ENCODE results near the gene KCNT2. TPM values are rescaled to one million over a fixed set of nuclear protein-coding genes. Genes with fewer than 3 reads are reported as not detected.

Gene KCNT2
- total RNA-seq, 1 experiment from 2014 or later = 0.41 TPM

- no peaks in the 10 kb centered on the region for H3K27me3 ChIP-seq (ENCODE audit: control insufficient read depth, insufficient read depth, low read length)
- no peak for ATAC-seq
- no peak for DNase-seq (ENCODE audit: low read depth, low spot score)
- intact Hi-C loops (cut with micrococcal nuclease; ENCODE audit: unreplicated experiment) (no loop called here), in situ Hi-C loops (cut with HindIII; ENCODE audit: low pct_unique_long_range_greater_than_20kb, low sequenced_read_pairs) (no loop called here)
- H3K36me3 ChIP-seq (ENCODE audit: control insufficient read depth, insufficient read depth, low read length) = no peaks in the 10 kb centered on the region
- ChIA-PET CTCF (interaction anchor here (0.6 kb wide), 1 partner anchor 169 kb away, joined by 4 read pairs; no protein-coding TSS in a partner anchor), POLR2A (no interaction called here)
- H3K27ac ChIP-seq (ENCODE audit: low read length) = no peak overlapping the region
- no peak overlapping the region for H3K4me3 ChIP-seq (ENCODE audit: low read depth in 2 of 2, low read length in 2 of 2)
- TF ChIP-seq REST (IDR thresholded peaks at IDR 0.05; ENCODE audit: insufficient read depth in 1 of 2, low read depth in 2 of 2, low read length in 1 of 2) (no peak), SIN3A (IDR thresholded peaks at IDR 0.05; ENCODE audit: borderline replicate concordance, insufficient read depth, low read depth, low read length) (no peak), CTCF (IDR thresholded peaks at IDR 0.05) (no peak), POLR2AphosphoS5 (IDR thresholded peaks at IDR 0.05; ENCODE audit: low read depth, low read length) (no peak), TCF7L2 (IDR thresholded peaks at IDR 0.05; ENCODE audit: low read depth, low read length) (no peak)
- H3K9me3 ChIP-seq (ENCODE audit: control insufficient read depth, insufficient read depth, low read depth, low read length) = no peaks in the 10 kb centered on the region
- H3K4me1 ChIP-seq (ENCODE audit: control insufficient read depth, insufficient read depth, low read length) = no peaks in the 10 kb centered on the region
- BruUV-seq (replicated peaks) = no TSS peak
Measured at GRCh38 chr1:196501760-196502428, 106.3 kb downstream of the KCNT2 start.

GRCh38 chr1:196497817-196498216 lies 110.4 kb downstream of the KCNT2 start:
- TF ChIP-seq POLR2AphosphoS5 (IDR thresholded peaks at IDR 0.05; ENCODE audit: low read depth, low read length) (no peak), REST (IDR thresholded peaks at IDR 0.05; ENCODE audit: insufficient read depth in 1 of 2, low read depth in 2 of 2, low read length in 1 of 2) (no peak), TCF7L2 (IDR thresholded peaks at IDR 0.05; ENCODE audit: low read depth, low read length) (no peak), CTCF (IDR thresholded peaks at IDR 0.05) (no peak), SIN3A (IDR thresholded peaks at IDR 0.05; ENCODE audit: borderline replicate concordance, insufficient read depth, low read depth, low read length) (no peak)

More at GRCh38 chr1:196497817-196498216, 110.4 kb downstream of the KCNT2 start:
- no peaks in the 10 kb centered on the region for H3K4me1 ChIP-seq (ENCODE audit: control insufficient read depth, insufficient read depth, low read length)
- intact Hi-C loops (cut with micrococcal nuclease; ENCODE audit: unreplicated experiment) = no loop called here
- H3K9me3 ChIP-seq (ENCODE audit: control insufficient read depth, insufficient read depth, low read depth, low read length) = no peaks in the 10 kb centered on the region
- H3K27me3 ChIP-seq (ENCODE audit: control insufficient read depth, insufficient read depth, low read length) = no peaks in the 10 kb centered on the region
- H3K27ac ChIP-seq (ENCODE audit: low read length) = no peak overlapping the region
- ATAC-seq (no peak), DNase-seq (ENCODE audit: low read depth, low spot score) (no peak)
- BruUV-seq (replicated peaks) = no TSS peak
- in situ Hi-C loops (cut with HindIII; ENCODE audit: low pct_unique_long_range_greater_than_20kb, low sequenced_read_pairs) = no loop called here
- ChIA-PET CTCF (no interaction called here), POLR2A (no interaction called here)
- no peaks in the 10 kb centered on the region for H3K36me3 ChIP-seq (ENCODE audit: control insufficient read depth, insufficient read depth, low read length)
- H3K4me3 ChIP-seq (ENCODE audit: low read depth in 2 of 2, low read length in 2 of 2) = no peak overlapping the region
